HG03571 (cell line): ENCODE measurements around the gene THOC1.
"Not testable (repeated sequence)": the region's sequence is repeated elsewhere in the genome, so short reads cannot be mapped to it uniquely, and the experiment has no call there.

Experiments
- ATAC-seq: cut with Tn5 transposase; IDR thresholded peaks from one replicate; pipeline ENCODE4 v1.9.1; 2021; ENCODE audit not compliant: unreplicated experiment

Gene THOC1, protein sequence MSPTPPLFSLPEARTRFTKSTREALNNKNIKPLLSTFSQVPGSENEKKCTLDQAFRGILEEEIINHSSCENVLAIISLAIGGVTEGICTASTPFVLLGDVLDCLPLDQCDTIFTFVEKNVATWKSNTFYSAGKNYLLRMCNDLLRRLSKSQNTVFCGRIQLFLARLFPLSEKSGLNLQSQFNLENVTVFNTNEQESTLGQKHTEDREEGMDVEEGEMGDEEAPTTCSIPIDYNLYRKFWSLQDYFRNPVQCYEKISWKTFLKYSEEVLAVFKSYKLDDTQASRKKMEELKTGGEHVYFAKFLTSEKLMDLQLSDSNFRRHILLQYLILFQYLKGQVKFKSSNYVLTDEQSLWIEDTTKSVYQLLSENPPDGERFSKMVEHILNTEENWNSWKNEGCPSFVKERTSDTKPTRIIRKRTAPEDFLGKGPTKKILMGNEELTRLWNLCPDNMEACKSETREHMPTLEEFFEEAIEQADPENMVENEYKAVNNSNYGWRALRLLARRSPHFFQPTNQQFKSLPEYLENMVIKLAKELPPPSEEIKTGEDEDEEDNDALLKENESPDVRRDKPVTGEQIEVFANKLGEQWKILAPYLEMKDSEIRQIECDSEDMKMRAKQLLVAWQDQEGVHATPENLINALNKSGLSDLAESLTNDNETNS

GRCh38 chr18:267688-268552 is at the start of gene THOC1:
THOC1 (minus strand) TSS chr18:268047; CDS start chr18:268019, 28 bp downstream.
- ATAC-seq = peak; percentile 87

- ATAC-seq = no peak
These were observed 49.8 kb upstream of the THOC1 start for GRCh38 chr18:317618-318017.

- ATAC-seq = no peak
These were observed 48.5 kb upstream of the THOC1 start for GRCh38 chr18:316393-316792.

GRCh38 chr18:313931-314330 is 46.1 kb upstream of the THOC1 start:
- ATAC-seq = no peak

DNA sequence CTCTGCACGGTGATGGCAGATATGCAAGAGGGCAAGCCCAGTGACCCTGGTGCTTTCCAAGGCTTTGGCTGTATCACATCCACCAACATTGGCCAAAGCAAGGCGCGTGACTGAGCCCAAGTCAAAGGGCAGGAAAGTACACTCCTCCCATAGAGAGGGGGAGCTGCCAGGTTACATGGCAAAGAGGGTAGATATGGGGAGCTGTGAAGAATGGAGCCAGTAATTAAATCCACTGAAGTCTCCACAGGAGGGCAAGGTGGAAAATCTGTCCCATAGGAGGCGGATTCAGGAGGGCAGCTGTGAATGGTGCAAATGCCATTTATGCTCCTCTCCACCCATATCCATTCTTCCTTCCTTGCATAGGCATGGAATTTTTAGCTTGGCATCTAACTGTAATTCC is 44.6 kb upstream of the THOC1 start:
- no peak for ATAC-seq

DNA sequence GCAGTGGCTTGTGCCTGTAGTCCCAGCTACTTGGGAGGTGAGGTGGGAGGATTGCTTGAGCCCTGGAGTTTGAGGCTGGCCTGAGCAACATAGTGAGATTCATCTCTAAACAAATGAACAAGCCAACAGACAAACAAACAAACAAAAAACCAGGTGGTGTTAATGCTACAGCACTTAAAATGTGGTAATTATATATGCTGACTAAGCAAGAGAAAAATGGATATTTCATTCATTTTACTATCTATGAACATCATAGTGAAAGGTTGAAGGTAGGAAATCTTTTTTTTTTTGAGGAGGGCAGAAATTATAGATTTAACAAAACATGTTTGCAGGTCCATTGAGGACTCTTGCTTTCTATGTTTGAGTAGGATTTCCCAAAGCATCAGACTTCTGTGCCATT is 42.2 kb upstream of the THOC1 start:
- ATAC-seq = no peak

GRCh38 chr18:308086-308485 is 40.2 kb upstream of the THOC1 start:
- not testable (repeated sequence) for ATAC-seq

- no peak for ATAC-seq
These were observed 38.9 kb upstream of the THOC1 start for GRCh38 chr18:306608-307255.

- no peak for ATAC-seq
These were observed 37.2 kb upstream of the THOC1 start for GRCh38 chr18:305003-305501.

DNA sequence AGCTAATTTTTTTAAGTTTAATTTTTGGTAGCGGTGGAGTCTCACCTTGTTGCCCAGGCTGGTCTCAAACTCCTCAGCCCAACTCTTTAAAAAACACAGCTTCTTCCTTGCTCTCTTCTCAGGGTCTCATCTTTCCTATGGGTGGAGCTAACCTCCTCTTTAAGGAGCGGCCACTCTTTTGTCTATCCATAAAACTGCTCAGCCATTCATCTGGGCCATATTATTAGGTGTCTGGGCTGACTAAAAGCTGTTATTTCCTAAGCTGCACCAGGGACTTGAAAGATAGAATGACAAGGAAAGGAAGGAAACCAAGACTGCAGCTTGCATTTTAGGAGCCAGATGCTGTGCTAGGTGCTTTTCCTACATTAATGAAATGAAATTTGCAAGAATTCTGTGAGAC is 35.8 kb upstream of the THOC1 start:
- no peak for ATAC-seq

GRCh38 chr18:303011-303410 is 35.2 kb upstream of the THOC1 start:
- ATAC-seq = no peak

GRCh38 chr18:302097-302496 is 34.2 kb upstream of the THOC1 start:
- ATAC-seq = no peak

DNA sequence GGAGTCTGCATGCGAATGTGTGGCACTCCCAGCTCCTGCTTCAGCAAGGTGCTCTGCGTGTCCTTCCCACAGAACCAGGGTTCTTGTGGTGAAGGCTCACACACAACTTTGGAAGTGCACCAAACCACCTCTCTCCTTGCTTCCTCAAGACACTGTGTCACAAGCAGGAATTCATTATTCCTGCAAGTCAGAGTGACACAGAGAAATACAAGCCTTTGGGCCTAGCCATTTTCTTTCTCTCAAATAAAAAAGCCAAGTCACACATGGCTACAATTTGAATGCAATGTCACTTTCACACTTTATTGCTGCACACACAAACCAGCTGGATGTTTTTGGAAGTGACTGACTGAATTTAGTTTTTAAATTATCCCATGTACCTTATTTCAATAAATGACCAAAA is 30.1 kb upstream of the THOC1 start:
- no peak for ATAC-seq

DNA sequence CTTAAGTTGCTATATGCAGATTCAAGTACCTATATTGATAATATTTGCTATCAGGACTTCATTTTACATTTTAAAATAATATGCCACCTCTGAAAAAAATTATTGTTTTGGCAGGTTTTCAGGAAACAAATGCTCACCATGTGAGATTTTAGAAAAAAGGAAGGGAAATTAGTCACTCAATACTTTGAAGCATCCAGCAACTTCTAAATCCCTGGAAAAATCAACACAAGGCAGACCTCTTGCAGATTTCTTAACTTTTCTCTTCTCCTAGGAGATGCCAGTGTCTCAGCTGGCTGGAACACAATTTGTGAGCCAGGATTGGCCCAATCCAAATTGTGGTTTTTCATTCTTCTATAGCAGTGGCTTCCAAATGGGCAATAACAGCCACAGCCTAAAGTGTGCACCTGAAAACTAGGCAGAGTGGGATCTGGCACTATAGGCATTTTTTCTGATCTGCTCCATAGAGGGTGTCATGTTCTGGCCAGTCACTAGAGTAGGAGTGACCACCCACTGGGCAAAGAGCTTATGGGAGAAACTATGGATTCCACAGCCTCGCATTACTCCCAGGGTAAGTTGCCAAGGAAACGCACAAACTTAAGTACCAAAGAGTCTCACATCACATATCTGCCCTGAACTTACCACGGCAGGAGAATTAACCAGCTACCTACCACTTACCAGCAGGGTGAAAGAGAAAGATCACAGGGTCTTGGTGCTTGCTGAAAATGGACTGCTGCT is 28.1 kb upstream of the THOC1 start:
- no peak for ATAC-seq

DNA sequence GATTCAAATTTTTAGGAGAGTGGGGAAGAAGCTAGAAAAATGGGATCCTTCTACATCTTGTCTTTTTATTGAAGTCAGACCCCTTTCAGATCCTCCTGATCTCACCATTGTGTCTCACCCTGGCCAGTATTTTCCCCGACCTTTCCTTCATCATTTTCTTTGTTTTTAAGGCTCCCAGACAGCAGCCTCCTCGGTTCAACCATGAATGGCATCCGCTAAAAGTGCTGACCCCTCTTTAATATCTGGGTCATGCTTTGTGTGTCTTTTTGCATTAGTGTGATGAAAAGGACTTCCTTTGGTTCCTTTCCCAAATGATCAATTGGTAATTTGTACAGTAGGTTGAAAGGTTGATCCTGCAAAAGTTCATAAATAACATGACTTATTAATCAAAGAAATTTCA is 26.7 kb upstream of the THOC1 start:
- no peak for ATAC-seq

DNA sequence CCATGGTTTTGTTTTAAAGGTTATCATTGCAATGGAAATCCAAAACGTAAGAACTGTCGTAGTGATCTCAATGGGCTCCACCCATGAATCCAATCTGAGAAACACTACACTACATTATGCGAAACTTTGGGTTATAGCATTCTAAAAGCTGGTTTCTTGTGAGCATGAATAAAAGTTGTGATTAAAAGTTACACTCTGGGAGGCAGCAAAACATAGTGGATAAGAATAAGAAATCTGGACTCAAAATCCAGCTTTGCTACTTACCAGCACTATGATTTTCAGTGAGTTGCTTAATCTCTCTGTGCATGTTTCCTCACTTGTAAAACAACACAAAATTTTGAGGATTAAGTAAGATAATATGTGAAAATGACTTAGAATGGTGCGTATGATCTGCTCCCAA is 25.7 kb upstream of the THOC1 start:
- no peak for ATAC-seq

DNA sequence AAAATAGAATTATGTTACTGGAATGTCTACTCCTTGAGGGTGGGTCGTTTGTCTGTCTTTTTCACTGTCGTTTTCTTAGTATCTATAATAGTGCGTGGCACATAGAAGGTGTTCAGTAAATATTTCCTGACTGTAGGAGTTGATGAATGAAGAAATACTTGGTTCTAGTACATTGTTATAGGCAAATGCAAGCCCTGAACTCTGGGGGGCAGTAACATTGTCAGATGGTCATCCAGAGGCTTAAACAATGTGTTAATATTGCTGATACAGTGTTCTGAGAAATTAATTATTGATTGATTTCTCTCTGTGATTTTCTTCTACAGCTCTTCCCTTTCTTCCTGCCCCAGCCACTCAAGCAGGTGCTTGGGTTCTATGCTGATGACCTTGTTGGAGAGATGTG is 24.4 kb upstream of the THOC1 start:
- ATAC-seq = no peak

GRCh38 chr18:289970-290369 is 22.1 kb upstream of the THOC1 start:
- not testable (repeated sequence) for ATAC-seq

DNA sequence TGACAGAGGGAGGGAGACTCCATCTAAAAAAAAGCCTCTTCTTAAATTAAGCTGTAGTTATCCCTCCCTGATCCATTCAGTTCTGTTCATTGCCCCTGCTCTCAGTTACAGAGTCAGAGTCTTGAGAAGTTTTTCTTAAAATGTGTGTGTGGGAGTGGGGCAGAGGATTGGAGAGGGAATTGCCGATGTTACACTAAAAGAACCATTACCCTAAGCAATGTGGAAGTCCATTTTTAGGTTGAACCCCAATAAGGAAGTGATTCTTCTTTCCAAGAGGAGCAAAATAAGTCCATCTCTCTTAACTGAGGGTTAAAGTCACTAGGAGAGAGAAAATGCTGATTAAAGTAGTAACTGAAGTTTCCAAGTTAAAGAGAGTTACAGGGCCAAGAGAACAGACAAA is 21.2 kb upstream of the THOC1 start:
- ATAC-seq = no peak
